ENCODE measurements around the gene ARHGAP32.

Gene ARHGAP32

GRCh38 chr11:128956401-128957201, 235.5 kb downstream of the ARHGAP32 start:
- no peak for DNase-seq (ENCODE audit: low read depth in 2 of 2)

- DNase-seq (ENCODE audit: low read depth in 2 of 2), result no peak
Observed at GRCh38 chr11:128955636-128956035, 236.5 kb downstream of the ARHGAP32 start.

DNA sequence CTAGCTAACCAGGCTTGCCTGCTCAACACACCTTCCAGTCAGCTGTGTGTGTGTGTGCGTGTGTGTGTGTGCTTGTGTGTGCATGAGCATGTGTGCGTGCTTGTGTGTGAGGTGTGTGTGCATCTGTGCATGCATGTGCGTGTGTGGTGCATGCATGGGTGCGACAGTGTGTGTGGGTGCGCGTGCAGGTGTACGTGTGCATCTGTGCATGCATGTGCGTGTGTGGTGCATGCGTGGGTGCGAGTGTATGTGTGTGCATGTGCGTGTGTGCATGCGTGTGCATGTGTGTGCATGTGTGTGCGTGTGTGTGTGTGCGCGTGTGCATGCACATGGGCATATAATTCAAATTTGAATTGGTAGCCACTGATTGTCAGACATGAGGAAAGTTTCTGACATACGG, 239.0 kb downstream of the ARHGAP32 start:
- no peak for DNase-seq (ENCODE audit: low read depth in 2 of 2)

- no peak for DNase-seq (ENCODE audit: low read depth in 2 of 2)
Observed at GRCh38 chr11:128949791-128950454, 242.2 kb downstream of the ARHGAP32 start.

DNA sequence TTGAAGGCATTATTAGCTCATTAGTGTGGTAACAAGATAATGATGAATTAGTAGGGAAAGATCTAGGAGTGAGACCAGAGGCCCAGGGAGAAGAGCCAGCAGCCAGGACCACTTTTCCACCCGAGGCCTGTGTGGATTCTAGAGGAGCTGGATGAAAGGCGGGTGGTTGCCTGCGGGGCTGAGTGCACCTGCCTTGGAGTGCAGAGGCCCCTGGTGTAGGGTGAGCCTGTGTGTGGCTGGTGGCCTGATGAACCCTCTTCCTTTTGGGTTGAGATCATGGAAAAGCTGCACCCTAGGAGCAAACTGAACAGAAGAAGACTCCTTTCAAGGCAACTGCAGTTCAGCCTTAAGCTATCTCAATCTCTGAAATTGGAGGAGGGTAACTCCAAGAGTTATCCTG, 243.5 kb downstream of the ARHGAP32 start:
- no peak for DNase-seq (ENCODE audit: low read depth in 2 of 2)

GRCh38 chr11:128947773-128948172, 244.4 kb downstream of the ARHGAP32 start:
- no peak for DNase-seq (ENCODE audit: low read depth in 2 of 2)

GRCh38 chr11:128946648-128947047, 245.5 kb downstream of the ARHGAP32 start:
- no peak for DNase-seq (ENCODE audit: low read depth in 2 of 2)

GRCh38 chr11:128943428-128943976, 248.6 kb downstream of the ARHGAP32 start:
- no peak for DNase-seq (ENCODE audit: low read depth in 2 of 2)

- DNase-seq (ENCODE audit: low read depth in 2 of 2), result no peak
Observed at GRCh38 chr11:128942817-128943427, 249.2 kb downstream of the ARHGAP32 start, which contains the start of gene TP53AIP1. TP53AIP1 (minus strand) TSS chr11:128942871; CDS start chr11:128937818, 5,053 bp downstream.

GRCh38 chr11:128942272-128942612, 249.9 kb downstream of the ARHGAP32 start:
- no peak for DNase-seq (ENCODE audit: low read depth in 2 of 2)

DNA sequence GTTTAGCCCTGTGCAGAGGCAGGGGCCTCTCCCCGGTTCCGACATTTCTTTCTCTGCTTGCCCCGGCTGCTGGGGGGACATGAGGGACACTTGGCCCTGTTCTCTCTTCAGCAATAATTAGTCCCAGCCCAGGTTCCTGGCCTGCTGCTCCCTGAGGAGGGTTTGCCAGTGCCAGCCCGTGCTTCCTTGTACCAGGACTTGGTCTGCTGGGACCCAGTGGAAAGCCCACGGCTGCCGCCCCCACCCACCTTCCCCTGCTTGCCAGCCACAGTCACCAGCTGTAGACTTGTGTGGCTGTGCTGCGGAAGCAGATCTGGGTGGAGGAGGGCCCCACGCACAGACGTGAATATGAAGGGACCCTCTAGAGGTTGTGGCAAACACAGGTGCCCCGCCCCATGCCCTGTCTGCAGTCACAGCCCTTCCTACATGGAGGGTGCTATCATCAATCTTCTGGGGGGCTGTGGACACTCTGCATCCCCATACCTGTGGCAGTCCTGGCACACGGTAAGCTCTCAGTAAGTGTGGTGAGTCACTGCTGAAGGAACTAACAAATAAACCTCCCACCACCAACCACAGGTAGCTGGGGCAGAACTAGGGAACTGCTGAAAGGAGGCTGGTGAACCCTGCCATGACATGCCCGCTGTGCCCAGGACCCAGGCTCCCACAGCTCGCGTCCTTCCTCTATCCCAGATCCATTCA, 250.4 kb downstream of the ARHGAP32 start:
- DNase-seq (ENCODE audit: low read depth in 2 of 2), result no peak

GRCh38 chr11:128941110-128941509, 251.0 kb downstream of the ARHGAP32 start:
- DNase-seq (ENCODE audit: low read depth in 2 of 2), result no peak

GRCh38 chr11:128940603-128941002, 251.5 kb downstream of the ARHGAP32 start:
- no peak for DNase-seq (ENCODE audit: low read depth in 2 of 2)

GRCh38 chr11:128940156-128940555, 252.0 kb downstream of the ARHGAP32 start:
- DNase-seq (ENCODE audit: low read depth in 2 of 2), result no peak

DNA sequence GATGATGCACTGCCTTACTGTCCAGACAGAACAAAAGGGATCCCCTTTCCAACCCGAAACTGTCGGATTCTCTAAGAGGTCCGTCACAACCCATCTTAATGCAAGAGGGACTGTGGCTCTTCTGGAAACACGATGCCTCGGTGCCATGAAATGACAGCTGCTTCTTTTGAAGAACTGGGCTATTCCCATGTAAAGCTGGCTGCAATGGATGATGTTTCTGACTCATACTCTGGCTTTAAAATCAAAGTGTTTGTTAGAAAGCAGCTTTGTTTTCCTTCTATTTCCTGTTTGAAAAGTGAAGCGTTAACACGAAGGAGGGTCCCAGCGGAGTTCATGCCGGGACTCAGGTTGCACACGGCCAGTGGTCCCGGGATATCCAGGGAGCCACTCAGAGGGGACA, 252.5 kb downstream of the ARHGAP32 start:
- no peak for DNase-seq (ENCODE audit: low read depth in 2 of 2)

GRCh38 chr11:128938156-128938885, 253.8 kb downstream of the ARHGAP32 start:
- DNase-seq (ENCODE audit: low read depth in 2 of 2), result no peak

- no peak for DNase-seq (ENCODE audit: low read depth in 2 of 2)
Observed at GRCh38 chr11:128937480-128937879, 254.6 kb downstream of the ARHGAP32 start.

DNA sequence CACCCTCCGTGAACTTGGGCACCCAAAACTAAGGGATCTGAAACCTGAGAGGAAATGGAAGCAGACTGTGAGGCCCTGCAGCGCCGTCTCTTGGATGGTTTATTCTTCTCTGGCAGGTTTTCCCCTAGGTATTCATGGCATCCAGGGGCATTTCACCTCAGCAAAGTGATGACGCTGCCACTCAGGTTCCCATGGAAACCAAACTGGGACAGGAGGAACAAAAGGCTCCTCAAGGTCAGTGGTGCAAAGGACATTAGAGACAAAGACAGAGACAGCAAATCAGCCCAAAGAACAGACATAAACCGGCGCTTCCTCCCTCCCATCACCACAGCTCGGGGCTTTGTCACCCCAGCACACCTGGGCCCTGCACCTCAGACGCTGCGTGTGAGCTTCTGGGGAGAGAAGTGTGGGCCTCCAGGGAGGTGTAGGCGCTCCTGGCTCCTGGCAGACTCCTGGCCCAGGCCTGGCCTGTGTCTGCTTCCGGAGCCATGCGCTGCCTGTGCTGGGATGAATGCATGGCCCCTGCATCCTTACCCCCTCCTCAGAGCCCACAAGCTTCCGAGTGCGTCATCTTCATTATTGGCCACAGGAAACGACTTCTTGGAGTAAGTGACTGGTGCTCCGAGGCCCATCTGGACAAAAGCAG, 255.4 kb downstream of the ARHGAP32 start:
- DNase-seq (ENCODE audit: low read depth in 2 of 2), result no peak

GRCh38 chr11:128934926-128935325, 257.2 kb downstream of the ARHGAP32 start:
- no peak for DNase-seq (ENCODE audit: low read depth in 2 of 2)

DNA sequence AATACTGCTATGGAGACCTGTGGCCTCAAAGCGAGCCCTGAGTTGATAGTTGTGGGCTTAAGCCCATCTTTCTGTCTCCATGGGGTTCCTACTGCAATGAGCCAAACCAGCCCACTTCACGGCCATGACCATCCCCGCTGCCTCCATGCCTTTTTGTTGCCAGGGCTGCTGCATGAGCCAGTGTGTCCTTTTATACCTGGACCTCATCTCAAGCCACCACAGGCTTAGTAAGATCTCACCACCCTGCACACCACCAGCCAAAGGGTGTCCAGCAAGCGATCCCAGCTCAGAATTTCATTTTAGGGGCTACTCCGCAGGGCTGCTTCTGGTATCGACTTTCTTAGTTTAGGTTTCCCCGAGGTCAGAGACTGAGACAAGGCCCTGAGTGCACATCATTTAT, 257.8 kb downstream of the ARHGAP32 start:
- no peak for DNase-seq (ENCODE audit: low read depth in 2 of 2)

Measured in stimulated activated CD4-positive, alpha-beta T cell treated with anti-CD3 and anti-CD28 coated beads, Interleukin-15, amount 100 ng/mL, for 48 hours (primary cell).